Neural progenitor cell (in vitro differentiated cells): ENCODE measurements around the gene CYB5D1. TPM values are rescaled to one million over a fixed set of nuclear protein-coding genes. Genes with fewer than 3 reads are reported as not detected.

Experiments used
- DNase-seq: peaks from one replicate; pipeline ENCODE4 v3.0.0-alpha.2; 2016; ENCODE audit warnings: low spot score
- H2AFZ ChIP-seq: fragments of 200-600 bp; sonication (generic); replicated peaks from 2 replicates; pipeline ENCODE4 v1.6.1; 2016; ENCODE audit warnings: antibody characterized with exemption
- H3F3A ChIP-seq: fragments of 200-600 bp; sonication (generic); 2 replicates; pipeline ENCODE4 v1.6.1; 2016; ENCODE audit warnings: antibody characterized with exemption, low read depth
- H3K27ac ChIP-seq: fragments of 200-600 bp; sonication (generic); 2 replicates; pipeline ENCODE4 v1.5.1; 2016; ENCODE audit warnings: mild to moderate bottlenecking
- H3K27me3 ChIP-seq: fragments of 200-600 bp; sonication (generic); 2 replicates; pipeline ENCODE4 v1.6.1; 2016; ENCODE audit warnings: mild to moderate bottlenecking, moderate library complexity
- H3K36me3 ChIP-seq: fragments of 200-600 bp; sonication (generic); 2 replicates; pipeline ENCODE4 v1.5.1; 2016
- H3K4me1 ChIP-seq: fragments of 200-600 bp; sonication (generic); 2 replicates; pipeline ENCODE4 v1.6.1; 2016; ENCODE audit warnings: mixed run types
- H3K4me2 ChIP-seq: fragments of 200-600 bp; sonication (generic); 2 replicates; pipeline ENCODE4 v1.6.1; 2016
- H3K4me3 ChIP-seq: fragments of 200-600 bp; sonication (generic); 2 replicates; pipeline ENCODE4 v1.5.1; 2016
- H3K79me2 ChIP-seq: fragments of 200-600 bp; sonication (generic); 2 replicates; pipeline ENCODE4 v1.6.1; 2016; ENCODE audit warnings: low read depth
- H3K9ac ChIP-seq: fragments of 200-600 bp; sonication (generic); 2 replicates; pipeline ENCODE4 v1.6.1; 2016
- H3K9me3 ChIP-seq: fragments of 200-600 bp; sonication (generic); 2 replicates; pipeline ENCODE4 v1.5.1; 2016; ENCODE audit warnings: low read depth
- H4K20me1 ChIP-seq: fragments of 200-600 bp; sonication (generic); 2 replicates; pipeline ENCODE4 v1.6.1; 2016; ENCODE audit warnings: low read depth
- H3K27ac Mint-ChIP-seq: 3 replicates; pipeline ENCODE4 v1.8.0; 2021; ENCODE audit warnings: mixed read lengths
- H3K27me3 Mint-ChIP-seq: 2 replicates; pipeline ENCODE4 v1.8.0; 2022; ENCODE audit warnings: low read depth, mild to moderate bottlenecking, inconsistent platforms, moderate library complexity, mixed read lengths; ENCODE audit not compliant: insufficient read depth
- H3K36me3 Mint-ChIP-seq: 3 replicates; pipeline ENCODE4 v1.8.0; 2021; ENCODE audit warnings: mixed read lengths
- H3K4me1 Mint-ChIP-seq: 3 replicates; pipeline ENCODE4 v1.8.0; 2021; ENCODE audit warnings: mixed read lengths
- H3K4me3 Mint-ChIP-seq: 3 replicates; pipeline ENCODE4 v1.8.0; 2021; ENCODE audit warnings: mild to moderate bottlenecking, moderate library complexity, mixed read lengths
- H3K9me3 Mint-ChIP-seq: 3 replicates; pipeline ENCODE4 v1.8.0; 2020; ENCODE audit warnings: mixed read lengths
- CTCF ChIP-seq: fragments of 200-600 bp; sonication (generic); IDR thresholded peaks from 2 replicates; pipeline ENCODE4 v1.5.1; 2017; ENCODE audit warnings: antibody characterized with exemption, mild to moderate bottlenecking
- EZH2 ChIP-seq: fragments of 200-600 bp; sonication (generic); IDR thresholded peaks from 2 replicates; pipeline ENCODE4 v1.6.1; 2017; ENCODE audit warnings: antibody characterized with exemption, mild to moderate bottlenecking, moderate library complexity
- EZH2phosphoT487 ChIP-seq: fragments of 200-600 bp; sonication (generic); IDR thresholded peaks from 2 replicates; pipeline ENCODE4 v1.6.1; 2017; ENCODE audit warnings: antibody characterized with exemption
- total RNA-seq: library from RNA; depleted of rRNA; stranded (reverse); fragments of >200 nt; gene quantifications from 2 replicates; pipeline ENCODE4 v1.2.3, GENCODE V29; 2015; ENCODE audit warnings: low replicate concordance

Gene CYB5D1
- total RNA-seq, 1 donor from 2014 or later: 12.9 TPM

DNA sequence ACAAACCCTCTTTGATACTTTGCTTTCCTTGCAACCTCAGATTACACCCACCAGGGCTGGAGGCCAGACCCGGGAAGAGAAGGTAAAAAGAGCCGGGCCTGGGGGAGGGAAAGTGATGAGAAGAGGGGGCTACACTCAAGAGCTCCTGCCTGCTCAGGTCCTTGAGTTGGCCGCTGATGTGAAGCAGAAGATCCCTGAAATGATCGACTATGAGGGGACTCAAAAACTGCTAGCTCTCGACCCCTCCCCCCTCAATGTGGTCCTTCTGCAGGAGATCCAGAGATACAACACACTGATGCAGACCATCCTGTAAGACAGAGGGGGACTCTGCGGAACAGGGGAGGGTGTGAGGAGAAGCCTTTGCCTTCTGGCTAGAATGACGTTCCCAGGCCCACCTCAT is 26.6 kb upstream of the CYB5D1 start:
- no peaks in the 10 kb centered on the region for H3K9me3 Mint-ChIP-seq
- Histone ChIP-seq H3K36me3 (no peaks in the 10 kb centered on the region), H3K9ac (no peak overlapping the region), H3F3A (peaks cover 18% of the 10 kb centered on the region), H3K27me3 (peaks cover 65% of the 10 kb centered on the region), H3K27ac (no peak overlapping the region), H3K9me3 (no peaks in the 10 kb centered on the region), H3K4me2 (no peak overlapping the region), H3K79me2 (no peaks in the 10 kb centered on the region), H4K20me1 (peaks cover 6% of the 10 kb centered on the region), H3K4me1 (peaks cover 5% of the 10 kb centered on the region), H3K4me3 (no peak overlapping the region), H2AFZ (no peak overlapping the region)
- H3K4me3 Mint-ChIP-seq: no peak overlapping the region
- no peak for TF ChIP-seq EZH2
- no peak for TF ChIP-seq EZH2phosphoT487
- TF ChIP-seq CTCF: no peak
- no peak for DNase-seq
- no peaks in the 10 kb centered on the region for H3K36me3 Mint-ChIP-seq
- H3K27me3 Mint-ChIP-seq: peaks cover 7% of the 10 kb centered on the region
- peaks cover 12% of the 10 kb centered on the region for H3K4me1 Mint-ChIP-seq
- H3K27ac Mint-ChIP-seq: no peak overlapping the region

DNA sequence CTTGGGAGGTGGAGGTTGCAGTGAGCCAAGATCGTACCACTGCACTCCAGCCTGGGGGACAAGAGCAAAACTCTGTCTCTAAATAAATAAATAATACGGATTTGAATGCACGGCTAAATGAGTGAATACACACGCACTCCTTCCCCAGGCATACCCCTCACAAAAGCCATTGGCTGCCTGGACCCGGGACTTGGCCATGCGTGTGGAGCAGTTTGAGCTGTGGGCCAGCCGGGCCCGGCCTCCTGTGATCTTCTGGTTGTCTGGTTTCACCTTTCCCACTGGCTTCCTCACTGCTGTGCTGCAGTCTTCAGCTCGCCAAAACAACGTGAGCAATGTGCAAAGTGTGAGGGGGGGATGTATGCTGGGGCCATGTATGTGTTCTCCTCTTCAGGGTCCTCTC is 25.4 kb upstream of the CYB5D1 start:
- peaks cover 55% of the 10 kb centered on the region for H3K27me3 ChIP-seq
- H3K4me2 ChIP-seq: no peak overlapping the region
- H3F3A ChIP-seq: peaks cover 27% of the 10 kb centered on the region
- no peaks in the 10 kb centered on the region for H3K36me3 ChIP-seq
- H2AFZ ChIP-seq: no peak overlapping the region
- H3K27me3 Mint-ChIP-seq: peaks cover 7% of the 10 kb centered on the region
- no peak overlapping the region for H3K4me3 ChIP-seq
- peaks cover 19% of the 10 kb centered on the region for H3K4me1 Mint-ChIP-seq
- H3K4me3 Mint-ChIP-seq: peak overlapping the region; percentile 94
- H3K36me3 Mint-ChIP-seq: no peaks in the 10 kb centered on the region
- H3K4me1 ChIP-seq: peaks cover 9% of the 10 kb centered on the region
- no peak for DNase-seq
- no peaks in the 10 kb centered on the region for H3K9me3 Mint-ChIP-seq
- H3K27ac ChIP-seq: no peak overlapping the region
- H4K20me1 ChIP-seq: peaks cover 6% of the 10 kb centered on the region
- TF ChIP-seq CTCF (no peak), EZH2phosphoT487 (no peak), EZH2 (no peak)
- peaks cover under 1% of the 10 kb centered on the region for H3K79me2 ChIP-seq
- no peak overlapping the region for H3K27ac Mint-ChIP-seq
- H3K9me3 ChIP-seq: no peaks in the 10 kb centered on the region
- no peak overlapping the region for H3K9ac ChIP-seq

DNA sequence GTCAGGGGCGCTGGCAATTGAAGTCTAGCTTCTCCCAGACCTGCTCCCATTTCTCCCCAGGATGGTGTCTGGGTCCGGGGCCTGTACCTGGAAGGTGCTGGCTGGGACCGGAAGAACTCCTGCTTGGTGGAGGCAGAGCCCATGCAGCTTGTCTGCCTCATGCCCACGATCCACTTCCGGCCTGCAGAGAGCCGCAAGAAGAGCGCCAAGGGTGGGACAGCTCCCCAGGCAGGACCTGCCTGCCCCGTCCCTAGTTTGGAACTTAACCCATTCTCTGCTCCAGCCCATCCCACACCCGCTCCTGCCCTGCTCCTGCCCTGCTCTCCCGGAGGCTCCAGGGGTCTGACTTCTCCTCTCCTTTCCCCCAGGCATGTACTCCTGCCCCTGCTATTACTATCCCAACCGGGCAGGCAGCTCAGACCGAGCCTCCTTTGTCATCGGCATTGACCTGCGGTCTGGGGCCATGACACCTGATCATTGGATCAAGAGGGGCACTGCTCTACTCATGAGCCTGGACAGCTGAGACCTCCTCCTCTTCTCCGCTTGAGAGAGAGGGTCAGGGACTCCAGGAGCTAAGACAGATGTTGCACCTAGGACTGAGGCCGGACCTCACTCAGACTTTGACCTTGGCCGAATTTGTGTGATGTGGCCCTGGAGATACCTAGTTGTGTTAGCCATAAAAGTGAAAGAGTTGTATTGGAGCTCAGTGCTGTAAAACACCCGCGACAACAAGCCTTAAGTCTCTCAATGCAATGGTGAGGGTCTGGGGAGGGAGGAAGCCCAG is 24.6 kb upstream of the CYB5D1 start:
- H3K27me3 Mint-ChIP-seq: peaks cover 7% of the 10 kb centered on the region
- no peak overlapping the region for H3K27ac Mint-ChIP-seq
- H3K4me2 ChIP-seq: peak overlapping the region; percentile 91
- peak overlapping the region; percentile 71 for H3K4me3 ChIP-seq
- DNase-seq: no peak
- peak overlapping the region; percentile 98 for H2AFZ ChIP-seq
- peaks cover 51% of the 10 kb centered on the region for H3K27me3 ChIP-seq
- peaks cover 33% of the 10 kb centered on the region for H3F3A ChIP-seq
- peaks cover 23% of the 10 kb centered on the region for H3K4me1 Mint-ChIP-seq
- no peaks in the 10 kb centered on the region for H3K9me3 Mint-ChIP-seq
- H3K4me3 Mint-ChIP-seq: peak overlapping the region; percentile 94
- peaks cover 6% of the 10 kb centered on the region for H3K79me2 ChIP-seq
- no peak for TF ChIP-seq EZH2phosphoT487
- no peak for TF ChIP-seq EZH2
- TF ChIP-seq CTCF: no peak
- H3K36me3 Mint-ChIP-seq: no peaks in the 10 kb centered on the region
- no peak overlapping the region for H3K9ac ChIP-seq
- H3K4me1 ChIP-seq: peaks cover 13% of the 10 kb centered on the region
- no peaks in the 10 kb centered on the region for H3K9me3 ChIP-seq
- peaks cover 6% of the 10 kb centered on the region for H4K20me1 ChIP-seq
- no peaks in the 10 kb centered on the region for H3K36me3 ChIP-seq
- no peak overlapping the region for H3K27ac ChIP-seq
